Muscle of leg (tissue), 16 donors: ENCODE measurements around the gene AP3M1. TPM values are rescaled to one million over a fixed set of nuclear protein-coding genes. Genes with fewer than 3 reads are reported as not detected.
"Not testable (repeated sequence)": the region's sequence is repeated elsewhere in the genome, so short reads cannot be mapped to it uniquely, and the experiment has no call there.

ENCODE experiments used
- DNase-seq: peaks from one replicate; pipeline ENCODE4 v3.0.0; 2013
- H3K27ac ChIP-seq: one replicate; pipeline ENCODE4 v1.5.1; 2013; ENCODE audit warnings: mild to moderate bottlenecking, low read length, control low read depth
- H3K27me3 ChIP-seq: one replicate; pipeline ENCODE4 v1.6.1; 2013; ENCODE audit warnings: low read length; ENCODE audit not compliant: control insufficient read depth, insufficient read depth
- H3K36me3 ChIP-seq: one replicate; pipeline ENCODE4 v1.6.1; 2013; ENCODE audit warnings: low read length; ENCODE audit not compliant: control insufficient read depth, insufficient read depth
- H3K4me1 ChIP-seq: one replicate; pipeline ENCODE4 v1.6.1; 2013; ENCODE audit warnings: low read length; ENCODE audit not compliant: control insufficient read depth, insufficient read depth
- H3K4me3 ChIP-seq: one replicate; pipeline ENCODE4 v1.5.1; 2013; ENCODE audit warnings: low read length, control low read depth
- H3K9me3 ChIP-seq: replicated peaks from 2 replicates; pipeline ENCODE4 v1.6.1; 2013; ENCODE audit warnings: low read depth, low read length; ENCODE audit not compliant: control insufficient read depth
- WGBS: methylation state at CpG from one replicate; pipeline ENCODE4 v1.1.5; 2013; ENCODE audit warnings: missing lambda C conversion rate; ENCODE audit not compliant: insufficient coverage; 5-methylcytosine and 5-hydroxymethylcytosine counted together
- long read RNA-seq, 11 donors: transcript quantifications; one replicate each; lab custom pipeline, GENCODE V29; 2026
- polyA plus RNA-seq, 8 donors: library from polyadenylated mRNA; unstranded; fragments of 120-200 nt; gene quantifications; one replicate each; pipeline versions ENCODE4 v1.2.1 to v1.2.3, GENCODE V29; 2013; ENCODE audit warnings: inconsistent platforms in 1 of 8, low replicate concordance in 1 of 8; ENCODE audit not compliant: insufficient read length in 8 of 8, insufficient read depth in 1 of 8
- total RNA-seq: library from RNA; stranded (reverse); fragments of 120-200 nt; gene quantifications from one replicate; pipeline ENCODE4 v1.2.4, GENCODE V29; 2013

Gene AP3M1, protein sequence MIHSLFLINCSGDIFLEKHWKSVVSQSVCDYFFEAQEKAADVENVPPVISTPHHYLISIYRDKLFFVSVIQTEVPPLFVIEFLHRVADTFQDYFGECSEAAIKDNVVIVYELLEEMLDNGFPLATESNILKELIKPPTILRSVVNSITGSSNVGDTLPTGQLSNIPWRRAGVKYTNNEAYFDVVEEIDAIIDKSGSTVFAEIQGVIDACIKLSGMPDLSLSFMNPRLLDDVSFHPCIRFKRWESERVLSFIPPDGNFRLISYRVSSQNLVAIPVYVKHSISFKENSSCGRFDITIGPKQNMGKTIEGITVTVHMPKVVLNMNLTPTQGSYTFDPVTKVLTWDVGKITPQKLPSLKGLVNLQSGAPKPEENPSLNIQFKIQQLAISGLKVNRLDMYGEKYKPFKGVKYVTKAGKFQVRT
- total RNA-seq (28.4 TPM), polyA plus RNA-seq (10 to 100 TPM; 25.8 to 44.8 (median 37.1) TPM)
- long read RNA-seq, donor 1, partial matches to known transcripts = 0 of 1 reads
- long read RNA-seq, donor 1, other reads (novel, unspliced or antisense) = 0 of 1 reads
- long read RNA-seq, donor 2 = 0 reads
- long read RNA-seq, donor 3, full-length matches to known transcripts = 10 of 10 reads
- long read RNA-seq, donor 3, partial matches to known transcripts = 0 of 10 reads
- long read RNA-seq, donor 3, other reads (novel, unspliced or antisense) = 0 of 10 reads
- long read RNA-seq, donor 4, partial matches to known transcripts = 0 of 3 reads
- long read RNA-seq, donor 4, other reads (novel, unspliced or antisense) = 0 of 3 reads
- long read RNA-seq, donor 5, full-length matches to known transcripts = 15 of 48 reads
- long read RNA-seq, donor 5, partial matches to known transcripts = 33 of 48 reads
- long read RNA-seq, donor 5, other reads (novel, unspliced or antisense) = 0 of 48 reads
- long read RNA-seq, donor 6, full-length matches to known transcripts = 18 of 18 reads
- long read RNA-seq, donor 6, partial matches to known transcripts = 0 of 18 reads
- long read RNA-seq, donor 6, other reads (novel, unspliced or antisense) = 0 of 18 reads
- long read RNA-seq, donor 7, full-length matches to known transcripts = 13 of 13 reads
- long read RNA-seq, donor 7, partial matches to known transcripts = 0 of 13 reads
- long read RNA-seq, donor 7, other reads (novel, unspliced or antisense) = 0 of 13 reads
- long read RNA-seq, donor 8, full-length matches to known transcripts = 10 of 10 reads
- long read RNA-seq, donor 8, partial matches to known transcripts = 0 of 10 reads
- long read RNA-seq, donor 8, other reads (novel, unspliced or antisense) = 0 of 10 reads
- long read RNA-seq, donor 9, full-length matches to known transcripts = 7 of 7 reads
- long read RNA-seq, donor 9, partial matches to known transcripts = 0 of 7 reads
- long read RNA-seq, donor 9, other reads (novel, unspliced or antisense) = 0 of 7 reads
- long read RNA-seq, donor 10, full-length matches to known transcripts = 11 of 11 reads
- long read RNA-seq, donor 10, partial matches to known transcripts = 0 of 11 reads
- long read RNA-seq, donor 10, other reads (novel, unspliced or antisense) = 0 of 11 reads
- long read RNA-seq, donor 11, full-length matches to known transcripts = 7 of 7 reads
- long read RNA-seq, donor 11, partial matches to known transcripts = 0 of 7 reads
- long read RNA-seq, donor 11, other reads (novel, unspliced or antisense) = 0 of 7 reads

GRCh38 chr10:74150204-74150989 is at the start of gene AP3M1:
Gene AP3M1, minus strand, starts transcription at chr10:74150828. Its CDS starts 12,449 bp downstream, at chr10:74138379.
- WGBS = 0% methylated on average over 21 of the region's 32 CpGs

DNA sequence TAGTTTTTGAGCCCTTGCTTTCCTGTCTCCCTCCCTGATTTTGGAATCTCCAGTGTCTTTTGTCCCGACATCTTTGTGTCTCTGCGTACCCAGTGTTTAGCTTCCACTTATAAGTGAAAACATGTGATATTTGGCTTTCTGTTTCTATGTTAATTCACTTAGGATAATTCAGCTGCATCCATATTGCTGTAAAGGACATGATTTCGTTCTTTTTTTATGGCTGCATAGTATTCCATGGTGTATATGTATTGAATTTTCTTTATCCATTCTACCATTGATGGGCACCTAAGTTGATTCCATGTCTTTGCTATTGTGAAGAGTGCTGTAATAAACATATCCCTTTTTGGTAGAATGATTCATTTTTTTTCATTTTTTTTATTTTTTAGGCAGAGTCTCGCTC is 48.7 kb upstream of the AP3M1 start:
- Histone ChIP-seq H3K27me3 (no peaks in the 10 kb centered on the region), H3K27ac (no peak overlapping the region), H3K4me1 (no peaks in the 10 kb centered on the region), H3K36me3 (no peaks in the 10 kb centered on the region), H3K9me3 (no peaks in the 10 kb centered on the region), H3K4me3 (no peak overlapping the region)
- no peak for DNase-seq
- no CpG with 5 or more reads among the region's 4 CpGs for WGBS

More at GRCh38 chr10:74150204-74150989, at the start of gene AP3M1:
- peaks cover 5% of the 10 kb centered on the region for H3K4me1 ChIP-seq
- DNase-seq = no peak
- no peaks in the 10 kb centered on the region for H3K27me3 ChIP-seq
- no peaks in the 10 kb centered on the region for H3K9me3 ChIP-seq
- H3K4me3 ChIP-seq = peak within 1 kb of the TSS; percentile 97
- H3K36me3 ChIP-seq = peaks cover 8% of the 10 kb centered on the region
- H3K27ac ChIP-seq = peak within 1 kb of the TSS; percentile 95

- Histone ChIP-seq H3K27me3 (no peaks in the 10 kb centered on the region), H3K27ac (no peak overlapping the region), H3K9me3 (no peaks in the 10 kb centered on the region), H3K4me1 (peaks cover 4% of the 10 kb centered on the region), H3K36me3 (no peaks in the 10 kb centered on the region), H3K4me3 (no peak overlapping the region)
- peak; percentile 90 for DNase-seq
- WGBS = no CpG with 5 or more reads among the region's 3 CpGs
Measured at GRCh38 chr10:74194999-74195398, 44.4 kb upstream of the AP3M1 start.

DNA sequence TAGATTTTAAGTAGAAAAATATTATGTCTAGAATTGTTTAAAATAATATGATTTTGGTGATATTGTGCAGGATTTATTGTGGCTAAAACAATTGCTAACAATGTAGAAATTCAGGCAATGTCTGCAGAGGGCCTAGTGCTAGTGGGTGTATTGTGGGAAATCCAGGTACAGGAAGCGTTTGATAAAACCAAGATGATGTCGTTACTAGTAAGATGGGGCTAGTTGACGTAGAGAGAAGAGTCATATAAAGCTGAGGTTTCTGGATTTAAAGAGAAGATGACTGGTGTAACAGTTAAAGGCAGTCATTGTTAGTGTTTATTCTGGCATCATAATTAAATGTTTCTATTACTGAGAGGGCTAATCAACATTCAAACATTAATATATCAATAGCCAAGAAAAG is 43.9 kb upstream of the AP3M1 start:
- no peak overlapping the region for H3K4me3 ChIP-seq
- H3K36me3 ChIP-seq = no peaks in the 10 kb centered on the region
- no peak overlapping the region for H3K27ac ChIP-seq
- no peaks in the 10 kb centered on the region for H3K9me3 ChIP-seq
- DNase-seq = peak; percentile 40
- peaks cover 4% of the 10 kb centered on the region for H3K4me1 ChIP-seq
- no peaks in the 10 kb centered on the region for H3K27me3 ChIP-seq
- WGBS = 61% methylated on average over 3 of the region's 3 CpGs

DNA sequence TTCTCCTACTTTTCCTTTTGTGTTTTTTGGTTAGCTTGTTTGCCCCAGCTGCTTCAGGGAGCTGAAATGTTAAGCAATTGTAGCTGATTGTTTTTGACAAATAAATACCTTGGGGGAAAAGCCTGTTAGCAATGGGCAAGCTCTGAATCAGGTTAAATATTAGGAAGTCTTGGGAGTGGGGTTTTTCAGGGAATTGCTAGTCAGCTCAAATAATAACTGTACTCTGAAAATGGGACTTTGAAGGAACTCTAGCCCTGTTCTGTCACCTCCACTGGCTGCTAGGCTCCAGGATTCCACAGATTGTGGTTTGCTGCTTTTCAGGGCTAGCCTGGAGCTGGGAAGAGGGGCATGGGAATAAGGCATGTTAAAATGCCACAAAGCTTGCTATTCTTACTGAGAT is 39.9 kb upstream of the AP3M1 start:
- Histone ChIP-seq H3K4me3 (no peak overlapping the region), H3K9me3 (no peaks in the 10 kb centered on the region), H3K27me3 (no peaks in the 10 kb centered on the region), H3K27ac (peak overlapping the region; percentile 72), H3K4me1 (peaks cover 4% of the 10 kb centered on the region), H3K36me3 (no peaks in the 10 kb centered on the region)
- DNase-seq = no peak

GRCh38 chr10:74189999-74190421 is 39.4 kb upstream of the AP3M1 start:
- DNase-seq = peak; percentile 74
- Histone ChIP-seq H3K36me3 (no peaks in the 10 kb centered on the region), H3K4me3 (no peak overlapping the region), H3K9me3 (no peaks in the 10 kb centered on the region), H3K4me1 (peaks cover 4% of the 10 kb centered on the region), H3K27ac (peak overlapping the region; percentile 72), H3K27me3 (no peaks in the 10 kb centered on the region)
- WGBS = 6% methylated on average over 2 of the region's 3 CpGs

GRCh38 chr10:74188617-74189016 is 38.0 kb upstream of the AP3M1 start:
- not testable (repeated sequence) for H3K4me3 ChIP-seq, H3K27ac ChIP-seq, H3K36me3 ChIP-seq, H3K27me3 ChIP-seq, H3K9me3 ChIP-seq, DNase-seq, H3K4me1 ChIP-seq
- WGBS = 87% methylated on average over 3 of the region's 13 CpGs

- H3K27me3 ChIP-seq = no peaks in the 10 kb centered on the region
- no peaks in the 10 kb centered on the region for H3K36me3 ChIP-seq
- H3K27ac ChIP-seq = no peak overlapping the region
- peaks cover 4% of the 10 kb centered on the region for H3K4me1 ChIP-seq
- WGBS = no CpG with 5 or more reads among the region's 1 CpG
- DNase-seq = no peak
- no peaks in the 10 kb centered on the region for H3K9me3 ChIP-seq
- no peak overlapping the region for H3K4me3 ChIP-seq
Measured at GRCh38 chr10:74187237-74187636, 36.6 kb upstream of the AP3M1 start.

DNA sequence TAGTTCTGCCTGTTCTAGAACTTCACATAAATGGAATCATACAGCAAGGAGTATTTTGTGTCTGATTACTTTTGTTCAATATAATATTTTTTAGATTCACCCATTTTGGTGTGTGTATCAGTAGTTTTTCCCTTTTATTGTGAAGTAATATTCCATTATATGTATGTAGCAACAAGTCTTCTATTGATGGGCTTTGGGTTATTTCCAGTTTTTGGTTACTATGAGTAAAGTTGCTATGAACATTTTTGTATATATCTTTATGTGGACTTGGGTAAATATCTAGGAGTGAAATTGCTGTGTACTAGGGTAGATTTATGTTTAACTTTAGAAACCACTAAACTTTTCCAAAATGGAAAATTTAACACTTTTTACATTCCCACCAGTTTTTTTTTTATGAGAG is 36.0 kb upstream of the AP3M1 start:
- Histone ChIP-seq H3K36me3 (no peaks in the 10 kb centered on the region), H3K27ac (no peak overlapping the region), H3K4me3 (no peak overlapping the region), H3K4me1 (peaks cover 4% of the 10 kb centered on the region), H3K9me3 (no peaks in the 10 kb centered on the region), H3K27me3 (no peaks in the 10 kb centered on the region)
- DNase-seq = peak; percentile 60
